HCT116 (cell line): ENCODE measurements around the gene COBLL1. TPM values are rescaled to one million over a fixed set of nuclear protein-coding genes. Genes with fewer than 3 reads are reported as not detected.

Source experiments
- ATAC-seq: fragments of 200-7000 bp; cut with Tn5 transposase; 2 replicates; pipeline ENCODE4 v1.9.1; 2020; ENCODE audit warnings: mild to moderate bottlenecking, moderate library complexity
- BruUV-seq: library from RNA; stranded (reverse); fragments of 400-500 nt; replicated peaks from 2 replicates; lab custom pipeline; 2021; lab: Mats Ljungman, UMichigan
- CTCF ChIA-PET: fragments of 300-600 bp; sonication (Branson Sonifier 250); formaldehyde crosslinking; loops from one replicate; lab custom pipeline; 2021; ENCODE audit warnings: antibody characterized with exemption; lab: Charles Lee
- POLR2A ChIA-PET: fragments of 300-600, 350-600 bp; sonication (Branson Sonifier 250); formaldehyde crosslinking; loops from one replicate; lab custom pipeline; 2021; ENCODE audit warnings: antibody characterized with exemption; lab: Charles Lee
- RAD21 ChIA-PET, 2 experiments: fragments of 300-600 bp; sonication (Branson Sonifier 250); formaldehyde crosslinking; loops; one replicate each; lab custom pipeline; 2023; ENCODE audit warnings: low total read pairs in 2 of 2; ENCODE audit not compliant: uncharacterized antibody in 2 of 2, unreplicated experiment in 2 of 2, low non-redundant PET in 1 of 2; lab: Charles Lee
- DNase-seq: peaks from one replicate; pipeline ENCODE4 v3.0.0-alpha.2; 2010; ENCODE audit warnings: low read depth, low spot score
- H2AFZ ChIP-seq: fragments of 200-600 bp; shearing (Covaris generic), sonication (generic); 2 replicates; pipeline ENCODE4 v1.6.1; 2017; ENCODE audit warnings: low read depth, mixed run types, mixed read lengths, antibody characterized with exemption, low read length; ENCODE audit not compliant: poor library complexity, severe bottlenecking
- H3K27ac ChIP-seq: 2 replicates; pipeline ENCODE4 v1.5.1; 2012; ENCODE audit warnings: low read depth, low read length
- H3K27me3 ChIP-seq: fragments of 200-600 bp; sonication (generic); 2 replicates; pipeline ENCODE4 v1.6.1; 2016; ENCODE audit warnings: mixed run types, low read length, mixed read lengths; ENCODE audit not compliant: insufficient read depth
- H3K36me3 ChIP-seq, 2 experiments: fragments of 200-500 bp in 1 of 2; fragments of 200-600 bp in 1 of 2; sonication (Bioruptor generic) in 1 of 2; sonication (generic) in 1 of 2; 2 replicates each; pipeline versions ENCODE4 v1.5.1 to v1.6.1; 2014 to 2016; ENCODE audit warnings: low read length in 2 of 2, inconsistent platforms in 1 of 2, mixed read lengths in 1 of 2, mixed run types in 1 of 2; ENCODE audit not compliant: insufficient read depth in 2 of 2, control insufficient read depth in 1 of 2
- H3K4me1 ChIP-seq, 2 experiments: fragments of 200-600 bp in 1 of 2; sonication (generic) in 1 of 2; 2 replicates each; pipeline versions ENCODE4 v1.5.1 to v1.6.1; 2012 to 2017; ENCODE audit warnings: low read length in 2 of 2, inconsistent platforms in 1 of 2, mild to moderate bottlenecking in 1 of 2, mixed read lengths in 1 of 2, mixed run types in 1 of 2, moderate library complexity in 1 of 2; ENCODE audit not compliant: insufficient read depth in 2 of 2, control insufficient read depth in 1 of 2
- H3K4me2 ChIP-seq: fragments of 200-600 bp; sonication (generic); 2 replicates; pipeline ENCODE4 v1.6.1; 2017; ENCODE audit warnings: mixed run types, low read length, mixed read lengths
- H3K4me3 ChIP-seq, 2 experiments: fragments of 200-600 bp in 1 of 2; sonication (generic) in 1 of 2; replicated peaks in 1 of 2; 2 replicates each; pipeline ENCODE4 v1.5.1; 2011 to 2016; ENCODE audit warnings: low read length in 2 of 2, control low read depth in 1 of 2, low read depth in 1 of 2, mild to moderate bottlenecking in 1 of 2, mixed read lengths in 1 of 2, mixed run types in 1 of 2
- H3K79me2 ChIP-seq: fragments of 200-600 bp; sonication (generic); 2 replicates; pipeline ENCODE4 v1.6.1; 2017; ENCODE audit warnings: mild to moderate bottlenecking, mixed run types, low read length, moderate library complexity, mixed read lengths; ENCODE audit not compliant: insufficient read depth
- H3K9ac ChIP-seq: fragments of 200-600 bp; sonication (generic); 2 replicates; pipeline ENCODE4 v1.6.1; 2016; ENCODE audit warnings: low read length, mixed read lengths
- H3K9me2 ChIP-seq: fragments of 200-600 bp; sonication (generic), shearing (Covaris generic); 2 replicates; pipeline ENCODE4 v1.6.1; 2017; ENCODE audit warnings: mixed run types, mild to moderate bottlenecking, moderate library complexity; ENCODE audit not compliant: insufficient read depth
- H3K9me3 ChIP-seq, 2 experiments: fragments of 200-500 bp in 1 of 2; fragments of 200-600 bp in 1 of 2; sonication (Bioruptor generic) in 1 of 2; sonication (generic) in 1 of 2; 2 replicates each; pipeline ENCODE4 v1.6.1; 2014 to 2017; ENCODE audit warnings: low read length in 2 of 2, mixed read lengths in 2 of 2, inconsistent platforms in 1 of 2, low read depth in 1 of 2, mild to moderate bottlenecking in 1 of 2, mixed run types in 1 of 2, moderate library complexity in 1 of 2; ENCODE audit not compliant: control insufficient read depth in 1 of 2, insufficient read depth in 1 of 2
- H4K20me1 ChIP-seq: fragments of 200-600 bp; sonication (generic), shearing (Covaris generic); 2 replicates; pipeline ENCODE4 v1.6.1; 2017; ENCODE audit warnings: mixed run types, mild to moderate bottlenecking, moderate library complexity; ENCODE audit not compliant: insufficient read depth
- ATF3 ChIP-seq: IDR thresholded peaks from 2 replicates; pipeline ENCODE4 v1.6.1; 2012
- CEBPB ChIP-seq: IDR thresholded peaks from 2 replicates; pipeline ENCODE4 v1.6.1; 2012; ENCODE audit warnings: low read depth
- CTCF ChIP-seq, 3 experiments: fragments of 200-600 bp in 1 of 3; sonication (generic) in 1 of 3; IDR thresholded peaks in 2 of 3; conservative IDR thresholded peaks in 1 of 3; 2 replicates each; pipeline ENCODE4 v1.5.1; 2012 to 2017; ENCODE audit warnings: low read depth in 2 of 3, low read length in 2 of 3, antibody characterized with exemption in 1 of 3, borderline replicate concordance in 1 of 3, control low read depth in 1 of 3, mild to moderate bottlenecking in 1 of 3, mixed read lengths in 1 of 3, mixed run types in 1 of 3, moderate library complexity in 1 of 3; ENCODE audit not compliant: insufficient read depth in 1 of 3
- EZH2 ChIP-seq: fragments of 200-600 bp; sonication (generic); IDR thresholded peaks from 2 replicates; pipeline ENCODE4 v1.6.1; 2017; ENCODE audit warnings: antibody characterized with exemption, mixed run types
- POLR2A ChIP-seq: IDR thresholded peaks from 2 replicates; pipeline ENCODE4 v1.7.0; 2011; ENCODE audit warnings: borderline replicate concordance; ENCODE audit not compliant: insufficient read depth, insufficient read length; ENCODE audit errors: extremely low read depth
- REST ChIP-seq: IDR thresholded peaks from 2 replicates; pipeline ENCODE4 v1.6.1; 2012; ENCODE audit warnings: low read depth
- SIN3A ChIP-seq: IDR thresholded peaks from 2 replicates; pipeline ENCODE4 v1.6.1; 2012; ENCODE audit warnings: low read depth
- TCF7L2 ChIP-seq: IDR thresholded peaks from 2 replicates; pipeline ENCODE4 v1.7.0; 2011; ENCODE audit warnings: borderline replicate concordance, inconsistent platforms; ENCODE audit not compliant: insufficient read depth, insufficient read length; ENCODE audit errors: extremely low read depth
- ZFX ChIP-seq: fragments of 450-650 bp; IDR thresholded peaks from 2 replicates; pipeline ENCODE4 v1.6.1; 2017
- ZNF274 ChIP-seq: fragments of 200-500 bp; sonication (Bioruptor generic); IDR thresholded peaks from 2 replicates; pipeline ENCODE4 v1.6.1; 2014; ENCODE audit warnings: mild to moderate bottlenecking, low read depth, low read length, inconsistent platforms
- intact Hi-C: fragments of 100-400 bp; cut with micrococcal nuclease; formaldehyde crosslinking; loops from 2 replicates; pipeline ENCODE4 v1.10.0; 2022
- total RNA-seq: library from RNA; stranded (reverse); gene quantifications from one replicate; pipeline ENCODE4 v1.2.1, GENCODE V29; 2021; ENCODE audit not compliant: unreplicated experiment
- TF ChIP-seq, protein P1 (sequence below): IDR thresholded peaks from 2 replicates; pipeline ENCODE4 v1.6.1; 2011; ENCODE audit warnings: mild to moderate bottlenecking, low read length, moderate library complexity; ENCODE audit not compliant: insufficient replicate concordance; ENCODE audit errors: extremely low read depth

Gene COBLL1
- total RNA-seq, 1 experiment from 2014 or later: 3.6 TPM

DNA sequence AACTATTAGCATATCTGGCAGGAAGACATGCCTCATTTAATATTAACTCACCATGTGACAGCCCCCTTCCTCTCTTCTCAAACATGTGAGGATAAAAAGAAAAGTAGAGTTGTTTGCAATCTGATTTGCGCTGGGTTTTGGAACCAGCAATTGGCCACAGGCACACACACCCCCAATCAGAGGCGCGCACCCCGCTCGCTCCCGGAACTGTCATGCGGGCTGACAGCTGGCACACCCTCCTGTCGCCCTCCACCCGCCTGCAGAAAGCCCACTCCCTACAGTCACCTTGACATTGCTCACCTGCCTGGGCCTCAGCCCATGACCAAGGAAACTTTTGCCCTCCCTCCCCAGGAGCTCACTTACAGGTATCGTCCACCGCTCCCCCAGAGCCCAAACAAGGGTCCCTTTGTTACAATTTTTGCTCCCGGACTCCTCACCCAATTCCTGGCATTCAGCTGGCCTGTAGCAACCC lies 1.1 kb downstream of the COBLL1 start (continued):
- TF ChIP-seq ZFX (no peak), POLR2A (no peak), CEBPB (no peak), EZH2 (no peak)

- RAD21 ChIA-PET: no interaction called here
- intact Hi-C loops: loop anchor here (2.0 to 5.0 kb wide), 2 partner anchors 57 to 77 kb away; no protein-coding TSS in a partner anchor
- Histone ChIP-seq H3K79me2 (no peaks in the 10 kb centered on the region), H3K9ac (no peak overlapping the region), H3K4me1 (peaks cover 7 to 16% of the 10 kb centered on the region in 2 experiments; a peak in 3 of 4 replicates), H3K4me2 (peak overlapping the region; percentile 98), H3K27ac (no peak overlapping the region), H2AFZ (no peak overlapping the region), H4K20me1 (no peaks in the 10 kb centered on the region), H3K36me3 (no peaks in the 10 kb centered on the region), H3K9me3 (no peaks in the 10 kb centered on the region), H3K4me3 (peak overlapping the region; percentile 59 to 81), H3K27me3 (no peaks in the 10 kb centered on the region), H3K9me2 (no peaks in the 10 kb centered on the region)
- no peak for DNase-seq
- BruUV-seq: TSS peak; percentile 53
- TF ChIP-seq REST (no peak), ATF3 (no peak), ZFX (no peak), ZNF274 (no peak), CTCF (IDR thresholded peaks at IDR 0.05 in 2 of 3, conservative IDR thresholded peaks at IDR 0.05 in 1 of 3; ENCODE audit: borderline replicate concordance in 1 of 3, insufficient read depth in 1 of 3, low read depth in 2 of 3, low read length in 2 of 3) (no peak), TCF7L2 (no peak), SIN3A (no peak)
- TF ChIP-seq, protein P1, sequence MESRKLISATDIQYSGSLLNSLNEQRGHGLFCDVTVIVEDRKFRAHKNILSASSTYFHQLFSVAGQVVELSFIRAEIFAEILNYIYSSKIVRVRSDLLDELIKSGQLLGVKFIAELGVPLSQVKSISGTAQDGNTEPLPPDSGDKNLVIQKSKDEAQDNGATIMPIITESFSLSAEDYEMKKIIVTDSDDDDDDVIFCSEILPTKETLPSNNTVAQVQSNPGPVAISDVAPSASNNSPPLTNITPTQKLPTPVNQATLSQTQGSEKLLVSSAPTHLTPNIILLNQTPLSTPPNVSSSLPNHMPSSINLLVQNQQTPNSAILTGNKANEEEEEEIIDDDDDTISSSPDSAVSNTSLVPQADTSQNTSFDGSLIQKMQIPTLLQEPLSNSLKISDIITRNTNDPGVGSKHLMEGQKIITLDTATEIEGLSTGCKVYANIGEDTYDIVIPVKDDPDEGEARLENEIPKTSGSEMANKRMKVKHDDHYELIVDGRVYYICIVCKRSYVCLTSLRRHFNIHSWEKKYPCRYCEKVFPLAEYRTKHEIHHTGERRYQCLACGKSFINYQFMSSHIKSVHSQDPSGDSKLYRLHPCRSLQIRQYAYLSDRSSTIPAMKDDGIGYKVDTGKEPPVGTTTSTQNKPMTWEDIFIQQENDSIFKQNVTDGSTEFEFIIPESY: no peak
- ATAC-seq: no peak
- CTCF ChIA-PET: no interaction called here
- POLR2A ChIA-PET: no interaction called here
These were observed 1.6 kb downstream of the COBLL1 start for GRCh38 chr2:164839914-164840457.
